ENCODE results near the gene NOS1.

NOS1 gene

DNA sequence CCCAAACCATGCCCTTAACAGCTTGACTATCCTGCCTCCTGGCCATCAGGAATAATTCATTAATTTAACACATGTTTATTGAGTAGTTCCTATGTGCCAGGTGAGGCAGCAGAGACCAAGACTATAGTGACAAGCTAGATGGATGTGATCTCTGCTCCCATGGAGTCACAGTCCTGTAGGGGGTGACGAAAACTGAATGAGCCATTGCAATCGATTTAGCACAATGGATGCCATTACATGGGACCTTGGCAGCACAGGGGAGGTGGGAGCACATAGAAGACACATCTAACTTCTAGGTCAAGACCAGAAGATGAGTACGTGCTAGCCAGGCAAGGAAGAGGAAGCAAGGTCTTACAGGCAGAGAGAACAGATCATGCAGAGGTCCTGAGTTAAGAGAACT lies 68.7 kb downstream of the NOS1 start:
- no peak overlapping the region for H3K27ac ChIP-seq (ENCODE audit: low read length)
- H3K36me3 ChIP-seq (ENCODE audit: insufficient read depth, low read depth, low read length) = no peaks in the 10 kb centered on the region
- H3K9me3 ChIP-seq (ENCODE audit: insufficient read depth, low read depth, low read length) = no peaks in the 10 kb centered on the region
- no peaks in the 10 kb centered on the region for H3K4me1 ChIP-seq (ENCODE audit: insufficient read depth, low read length)
- no peaks in the 10 kb centered on the region; the same call in 1 of the 2 replicates for H3K27me3 ChIP-seq (ENCODE audit: insufficient read depth, low read length)
- no peak overlapping the region for H3K4me3 ChIP-seq (ENCODE audit: low read length)
- H3K9ac ChIP-seq (ENCODE audit: low read depth, low read length) = no peak overlapping the region

DNA sequence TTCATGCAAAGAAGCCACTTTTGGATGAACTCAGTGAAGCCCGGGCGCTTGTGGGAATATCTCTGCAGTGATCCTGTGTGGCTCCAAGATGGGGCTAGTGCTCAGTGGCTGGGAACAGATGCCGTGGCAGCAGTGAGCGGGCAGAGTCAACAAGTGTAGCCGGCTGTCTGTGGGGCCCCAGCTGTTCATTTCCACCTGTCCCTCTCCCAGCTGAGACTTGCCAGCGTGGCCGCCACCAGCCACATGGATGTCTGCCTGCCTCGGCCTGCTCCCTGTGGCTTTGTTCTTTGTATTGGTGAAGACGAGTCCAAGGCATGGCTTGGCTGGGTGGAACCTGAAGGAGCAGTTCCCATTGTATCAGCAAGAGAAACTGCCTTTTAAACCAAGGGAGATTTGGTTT lies 77.3 kb downstream of the NOS1 start:
- Histone ChIP-seq H3K4me3 (ENCODE audit: low read length) (no peak overlapping the region), H3K9me3 (ENCODE audit: insufficient read depth, low read depth, low read length) (no peaks in the 10 kb centered on the region), H3K27ac (ENCODE audit: low read length) (no peak overlapping the region), H3K36me3 (ENCODE audit: insufficient read depth, low read depth, low read length) (no peaks in the 10 kb centered on the region), H3K27me3 (ENCODE audit: insufficient read depth, low read length) (no peaks in the 10 kb centered on the region), H3K9ac (ENCODE audit: low read depth, low read length) (no peak overlapping the region), H3K4me1 (ENCODE audit: insufficient read depth, low read length) (peaks cover 3% of the 10 kb centered on the region; the same call in 1 of the 2 replicates)

DNA sequence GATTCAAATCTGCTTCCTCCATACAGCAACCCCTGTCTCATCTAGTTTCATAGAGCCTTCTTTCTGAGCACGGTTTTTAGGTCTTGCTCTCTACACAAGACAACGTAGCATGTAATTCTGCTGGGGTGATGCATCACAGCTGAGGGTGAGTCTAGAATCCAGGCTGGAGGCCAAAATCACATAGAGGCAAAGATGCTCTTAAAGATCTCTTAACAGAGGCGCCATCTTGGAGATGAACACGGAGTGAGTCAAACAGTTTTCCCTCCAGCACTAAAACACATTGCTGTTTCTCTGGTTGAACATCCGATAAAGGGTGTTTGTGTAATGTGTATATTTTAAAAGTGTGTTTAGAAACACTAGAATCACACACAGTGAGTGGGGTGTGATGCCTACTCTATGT lies 78.9 kb downstream of the NOS1 start:
- H3K4me1 ChIP-seq (ENCODE audit: insufficient read depth, low read length) = peaks cover 11% of the 10 kb centered on the region; the same call in 1 of the 2 replicates
- H3K27ac ChIP-seq (ENCODE audit: low read length) = no peak overlapping the region
- no peaks in the 10 kb centered on the region for H3K9me3 ChIP-seq (ENCODE audit: insufficient read depth, low read depth, low read length)
- no peaks in the 10 kb centered on the region for H3K36me3 ChIP-seq (ENCODE audit: insufficient read depth, low read depth, low read length)
- H3K9ac ChIP-seq (ENCODE audit: low read depth, low read length) = no peak overlapping the region
- no peaks in the 10 kb centered on the region for H3K27me3 ChIP-seq (ENCODE audit: insufficient read depth, low read length)
- H3K4me3 ChIP-seq (ENCODE audit: low read length) = no peak overlapping the region

DNA sequence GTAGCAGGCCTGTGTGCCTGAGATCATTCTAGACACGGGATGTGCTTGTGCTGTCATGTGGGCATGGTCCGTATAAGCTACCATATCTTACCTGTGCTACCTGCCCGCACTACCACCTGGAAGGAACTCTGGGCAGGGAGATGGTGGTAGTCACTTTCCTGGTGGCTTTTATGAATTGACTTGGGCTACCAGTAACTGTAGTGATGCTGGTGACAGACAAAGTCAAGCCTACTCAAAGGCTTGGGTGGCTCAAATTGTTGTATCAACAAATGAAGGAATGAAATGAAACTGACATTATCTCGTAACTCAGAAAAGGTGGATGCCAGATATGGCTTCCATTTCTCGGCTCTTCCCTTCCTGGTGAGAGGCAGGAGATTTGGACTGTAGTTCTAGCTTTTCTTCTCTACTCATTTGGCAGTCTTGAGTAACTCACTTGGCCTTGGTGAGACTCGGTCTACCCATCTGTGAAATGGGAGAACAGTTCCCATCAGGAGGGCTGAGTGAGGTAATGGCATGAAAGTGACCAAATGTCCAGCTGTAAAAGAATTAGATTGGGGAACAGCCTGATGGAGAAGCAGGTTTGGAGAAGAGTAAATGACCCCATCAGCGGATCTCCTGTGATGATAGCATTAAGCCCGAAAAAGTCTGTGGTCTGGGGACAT lies 81.3 kb downstream of the NOS1 start:
- no peaks in the 10 kb centered on the region for H3K27me3 ChIP-seq (ENCODE audit: insufficient read depth, low read length)
- H3K9me3 ChIP-seq (ENCODE audit: insufficient read depth, low read depth, low read length) = no peaks in the 10 kb centered on the region

DNA sequence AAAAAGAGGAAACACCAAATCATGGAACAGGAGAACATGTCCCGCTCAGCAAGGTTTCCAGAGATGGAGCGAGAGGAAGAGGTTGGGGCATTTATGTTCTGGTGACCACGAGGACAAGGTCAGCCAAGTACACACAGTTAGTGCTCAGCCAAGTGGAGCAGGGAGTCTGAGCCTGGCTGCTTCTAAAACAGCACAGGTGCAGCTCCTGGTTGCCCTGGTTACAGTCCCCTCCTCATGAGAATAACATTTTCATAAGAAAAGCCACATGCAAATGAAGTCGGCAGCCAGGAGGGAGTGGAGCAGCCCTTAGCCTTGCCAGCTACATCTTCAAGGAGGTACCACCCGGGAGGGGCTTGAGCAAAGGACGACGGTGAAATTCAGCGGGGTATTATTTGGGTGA lies 81.8 kb downstream of the NOS1 start:
- H3K9ac ChIP-seq (ENCODE audit: low read depth, low read length) = no peak overlapping the region; the same call in 1 of the 2 replicates
- peak overlapping the region; percentile 39; the same call in 1 of the 2 replicates for H3K4me3 ChIP-seq (ENCODE audit: low read length)
- H3K27ac ChIP-seq (ENCODE audit: low read length) = peak overlapping the region; percentile 26
- H3K9me3 ChIP-seq (ENCODE audit: insufficient read depth, low read depth, low read length) = no peaks in the 10 kb centered on the region
- H3K4me1 ChIP-seq (ENCODE audit: insufficient read depth, low read length) = peaks cover 11% of the 10 kb centered on the region; the same call in 1 of the 2 replicates
- no peaks in the 10 kb centered on the region for H3K27me3 ChIP-seq (ENCODE audit: insufficient read depth, low read length)
- no peaks in the 10 kb centered on the region for H3K36me3 ChIP-seq (ENCODE audit: insufficient read depth, low read depth, low read length)

More for the DNA sequence above, 81.3 kb downstream of the NOS1 start:
- no peak overlapping the region for H3K9ac ChIP-seq (ENCODE audit: low read depth, low read length)
- no peaks in the 10 kb centered on the region for H3K36me3 ChIP-seq (ENCODE audit: insufficient read depth, low read depth, low read length)
- H3K4me1 ChIP-seq (ENCODE audit: insufficient read depth, low read length) = peaks cover 11% of the 10 kb centered on the region; the same call in 1 of the 2 replicates
- H3K4me3 ChIP-seq (ENCODE audit: low read length) = peak overlapping the region; percentile 10; the same call in 1 of the 2 replicates
- H3K27ac ChIP-seq (ENCODE audit: low read length) = no peak overlapping the region

DNA sequence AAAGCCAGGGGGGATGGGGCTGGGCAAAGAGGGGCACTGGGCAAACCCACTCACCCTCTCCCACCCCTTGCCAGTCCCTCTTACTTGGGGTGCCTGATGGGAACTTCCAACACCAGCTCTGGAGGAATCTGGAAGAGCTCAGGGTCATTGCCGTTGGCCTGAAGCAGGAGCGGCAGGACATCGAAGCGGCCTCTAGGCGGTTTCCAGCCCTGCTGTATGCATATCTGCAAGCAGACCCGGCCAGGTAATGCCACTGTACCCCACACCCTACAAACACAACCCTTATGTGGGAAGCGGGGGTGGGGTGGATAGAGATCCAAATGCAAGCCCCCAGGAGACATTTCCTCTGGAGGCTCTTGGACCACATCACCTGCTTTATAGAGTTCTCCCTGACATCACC lies 83.6 kb downstream of the NOS1 start:
- H3K9ac ChIP-seq (ENCODE audit: low read depth, low read length) = no peak overlapping the region
- H3K4me1 ChIP-seq (ENCODE audit: insufficient read depth, low read length) = peaks cover 11% of the 10 kb centered on the region; the same call in 1 of the 2 replicates

DNA sequence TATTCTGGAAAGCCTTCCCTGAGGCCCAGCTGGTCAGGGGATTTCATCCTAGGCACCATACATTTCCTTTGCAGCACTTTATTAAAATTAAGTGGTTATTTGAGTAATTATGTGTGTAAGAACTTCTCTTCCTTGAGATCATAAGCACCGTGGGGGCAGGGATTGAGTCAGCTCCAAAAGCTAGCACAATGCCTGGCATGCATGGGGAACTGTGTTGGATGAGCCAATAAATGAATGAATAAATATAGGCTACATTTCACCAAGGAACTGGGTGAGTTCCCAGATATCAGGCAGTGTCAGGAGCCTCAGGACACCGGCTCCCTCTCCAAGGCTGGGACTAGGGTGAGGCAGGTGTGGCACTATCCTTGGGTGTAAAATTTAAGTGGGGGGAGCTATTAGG lies 88.3 kb downstream of the NOS1 start:
- H3K9me3 ChIP-seq (ENCODE audit: insufficient read depth, low read depth, low read length) = no peaks in the 10 kb centered on the region
- no peaks in the 10 kb centered on the region for H3K27me3 ChIP-seq (ENCODE audit: insufficient read depth, low read length)
- no peaks in the 10 kb centered on the region for H3K36me3 ChIP-seq (ENCODE audit: insufficient read depth, low read depth, low read length)
- H3K4me1 ChIP-seq (ENCODE audit: insufficient read depth, low read length) = peaks cover 3% of the 10 kb centered on the region; the same call in 1 of the 2 replicates
- no peak overlapping the region for H3K27ac ChIP-seq (ENCODE audit: low read length)
- no peak overlapping the region for H3K9ac ChIP-seq (ENCODE audit: low read depth, low read length)
- H3K4me3 ChIP-seq (ENCODE audit: low read length) = no peak overlapping the region

More for the DNA sequence above, 83.6 kb downstream of the NOS1 start:
- Histone ChIP-seq H3K27me3 (ENCODE audit: insufficient read depth, low read length) (no peaks in the 10 kb centered on the region), H3K4me3 (ENCODE audit: low read length) (no peak overlapping the region), H3K36me3 (ENCODE audit: insufficient read depth, low read depth, low read length) (no peaks in the 10 kb centered on the region), H3K9me3 (ENCODE audit: insufficient read depth, low read depth, low read length) (no peaks in the 10 kb centered on the region), H3K27ac (ENCODE audit: low read length) (no peak overlapping the region)

DNA sequence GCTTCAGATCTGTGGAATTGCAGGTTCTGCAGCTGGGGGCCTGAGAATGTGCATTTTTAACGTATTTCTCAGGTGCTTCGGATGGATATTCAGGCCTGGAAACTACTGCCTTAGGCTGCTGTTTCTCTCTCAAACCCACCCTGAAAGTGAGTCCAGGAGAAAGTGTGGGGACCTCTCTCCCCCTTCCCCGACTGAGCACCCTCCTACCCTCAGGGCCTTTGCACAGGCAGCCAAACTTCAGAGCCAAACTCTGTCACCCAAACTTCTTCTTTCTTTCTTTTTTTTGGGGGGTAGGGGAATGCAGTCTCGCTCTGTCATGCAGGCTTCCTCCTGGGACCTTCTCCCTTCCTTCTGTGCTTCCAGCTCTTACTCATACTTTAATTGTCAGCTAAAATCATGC lies 88.7 kb downstream of the NOS1 start:
- Histone ChIP-seq H3K9ac (ENCODE audit: low read depth, low read length) (no peak overlapping the region), H3K4me3 (ENCODE audit: low read length) (no peak overlapping the region), H3K27me3 (ENCODE audit: insufficient read depth, low read length) (no peaks in the 10 kb centered on the region), H3K9me3 (ENCODE audit: insufficient read depth, low read depth, low read length) (no peaks in the 10 kb centered on the region), H3K27ac (ENCODE audit: low read length) (no peak overlapping the region), H3K36me3 (ENCODE audit: insufficient read depth, low read depth, low read length) (no peaks in the 10 kb centered on the region), H3K4me1 (ENCODE audit: insufficient read depth, low read length) (no peaks in the 10 kb centered on the region; the same call in 1 of the 2 replicates)

DNA sequence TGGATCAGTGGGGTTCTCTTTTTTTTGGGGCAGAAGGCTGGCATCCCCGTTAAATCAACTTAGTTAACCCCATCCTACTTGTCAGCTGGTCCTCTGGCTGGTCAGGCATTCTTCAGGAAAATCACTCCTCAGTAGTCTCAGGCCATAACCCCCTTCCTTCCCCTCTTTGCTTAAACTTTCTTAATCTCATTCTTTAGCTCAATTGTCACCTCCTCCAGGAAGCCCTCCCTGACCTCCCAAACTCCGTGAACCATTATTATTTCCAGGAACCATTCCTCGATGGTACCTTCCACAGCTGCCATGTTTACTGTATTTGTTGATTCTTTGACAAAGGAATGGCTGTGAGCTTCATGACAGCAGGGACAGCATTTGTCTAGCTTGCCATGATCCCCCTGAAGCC lies 98.7 kb downstream of the NOS1 start:
- Histone ChIP-seq H3K9ac (ENCODE audit: low read depth, low read length) (no peak overlapping the region), H3K36me3 (ENCODE audit: insufficient read depth, low read depth, low read length) (no peaks in the 10 kb centered on the region), H3K27ac (ENCODE audit: low read length) (no peak overlapping the region), H3K4me1 (ENCODE audit: insufficient read depth, low read length) (no peaks in the 10 kb centered on the region), H3K9me3 (ENCODE audit: insufficient read depth, low read depth, low read length) (no peaks in the 10 kb centered on the region), H3K27me3 (ENCODE audit: insufficient read depth, low read length) (no peaks in the 10 kb centered on the region), H3K4me3 (ENCODE audit: low read length) (no peak overlapping the region)

DNA sequence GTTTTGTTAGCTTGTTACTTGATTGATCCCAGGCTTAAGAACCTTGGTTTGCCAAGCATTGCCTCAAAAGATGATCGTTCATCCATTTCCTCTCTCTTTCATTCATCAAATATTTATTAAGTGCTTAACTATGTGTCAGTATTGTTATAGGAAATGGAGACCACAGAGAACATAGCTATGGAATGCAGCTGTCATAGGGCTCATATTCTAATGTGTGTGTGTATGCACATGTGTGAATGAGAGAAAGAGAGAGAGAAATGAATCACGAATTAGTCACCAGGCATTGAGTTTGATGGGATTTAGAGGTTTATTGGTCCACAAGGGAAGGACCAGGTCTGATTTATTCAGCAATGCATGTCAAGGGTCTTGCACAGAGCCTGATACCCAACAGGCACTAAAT lies 100.2 kb downstream of the NOS1 start:
- no peak overlapping the region for H3K4me3 ChIP-seq (ENCODE audit: low read length)
- H3K9ac ChIP-seq (ENCODE audit: low read depth, low read length) = no peak overlapping the region
- H3K36me3 ChIP-seq (ENCODE audit: insufficient read depth, low read depth, low read length) = no peaks in the 10 kb centered on the region
- H3K4me1 ChIP-seq (ENCODE audit: insufficient read depth, low read length) = no peaks in the 10 kb centered on the region
- no peaks in the 10 kb centered on the region for H3K27me3 ChIP-seq (ENCODE audit: insufficient read depth, low read length)
- H3K27ac ChIP-seq (ENCODE audit: low read length) = no peak overlapping the region
- no peaks in the 10 kb centered on the region for H3K9me3 ChIP-seq (ENCODE audit: insufficient read depth, low read depth, low read length)

DNA sequence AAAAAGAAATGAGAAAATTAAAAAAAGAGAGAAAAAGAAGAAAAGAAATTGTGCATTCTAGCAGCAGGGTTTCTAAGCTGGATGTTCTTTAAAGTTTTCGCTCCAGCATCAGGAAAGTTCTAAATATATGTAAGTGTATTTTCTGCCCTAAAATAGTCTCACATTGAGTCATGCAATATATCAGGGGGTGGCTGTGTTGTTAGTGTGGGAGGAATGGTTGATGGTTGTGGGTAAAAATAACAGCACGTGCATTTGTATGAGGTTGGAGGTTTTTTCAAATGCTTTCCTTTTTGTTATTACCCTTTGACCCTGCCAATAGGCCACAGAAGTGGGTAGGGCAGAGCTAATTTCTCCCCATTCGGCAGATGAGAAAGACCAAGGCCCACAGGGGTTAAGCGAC lies 106.0 kb downstream of the NOS1 start:
- no peaks in the 10 kb centered on the region for H3K36me3 ChIP-seq (ENCODE audit: insufficient read depth, low read depth, low read length)
- H3K4me1 ChIP-seq (ENCODE audit: insufficient read depth, low read length) = no peaks in the 10 kb centered on the region
- H3K9me3 ChIP-seq (ENCODE audit: insufficient read depth, low read depth, low read length) = no peaks in the 10 kb centered on the region
- H3K4me3 ChIP-seq (ENCODE audit: low read length) = no peak overlapping the region
- H3K9ac ChIP-seq (ENCODE audit: low read depth, low read length) = no peak overlapping the region
- no peak overlapping the region for H3K27ac ChIP-seq (ENCODE audit: low read length)
- no peaks in the 10 kb centered on the region for H3K27me3 ChIP-seq (ENCODE audit: insufficient read depth, low read length)

DNA sequence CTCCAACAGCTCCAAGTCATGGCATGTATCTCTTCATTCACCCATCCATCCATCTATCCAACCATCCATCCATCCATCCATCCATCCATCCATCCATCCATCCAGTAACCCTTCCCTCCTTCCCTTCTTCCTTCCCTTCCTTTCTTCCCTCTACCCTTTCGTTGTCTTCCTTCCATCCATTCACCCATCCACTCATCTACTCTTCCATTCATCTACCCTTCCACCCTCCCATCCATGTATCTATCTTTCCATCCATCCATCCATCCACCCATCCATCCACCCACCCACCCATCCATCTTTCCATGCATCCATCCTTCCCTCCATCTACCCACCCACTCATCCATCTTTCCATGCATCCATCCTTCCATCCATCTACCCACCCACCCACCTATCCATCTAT lies 117.9 kb downstream of the NOS1 start:
- H3K4me3 ChIP-seq (ENCODE audit: low read length) = no peak overlapping the region
- H3K9ac ChIP-seq (ENCODE audit: low read depth, low read length) = no peak overlapping the region
- no peak overlapping the region for H3K27ac ChIP-seq (ENCODE audit: low read length)
- no peaks in the 10 kb centered on the region for H3K27me3 ChIP-seq (ENCODE audit: insufficient read depth, low read length)
- H3K36me3 ChIP-seq (ENCODE audit: insufficient read depth, low read depth, low read length) = no peaks in the 10 kb centered on the region
- no peaks in the 10 kb centered on the region for H3K9me3 ChIP-seq (ENCODE audit: insufficient read depth, low read depth, low read length)
- no peaks in the 10 kb centered on the region for H3K4me1 ChIP-seq (ENCODE audit: insufficient read depth, low read length)
